GM18868 (cell line): ENCODE data around the gene FILIP1L.

Experiments
- ATAC-seq: cut with Tn5 transposase; IDR thresholded peaks from one replicate; pipeline ENCODE4 v1.9.1; 2021; ENCODE audit warnings: mild to moderate bottlenecking, moderate library complexity; ENCODE audit not compliant: unreplicated experiment

The FILIP1L gene

GRCh38 chr3:100045696-100046095, 68.6 kb downstream of the FILIP1L start:
- ATAC-seq: no peak

- ATAC-seq: peak; percentile 76
Measured at GRCh38 chr3:100044369-100044768, 69.9 kb downstream of the FILIP1L start.

DNA sequence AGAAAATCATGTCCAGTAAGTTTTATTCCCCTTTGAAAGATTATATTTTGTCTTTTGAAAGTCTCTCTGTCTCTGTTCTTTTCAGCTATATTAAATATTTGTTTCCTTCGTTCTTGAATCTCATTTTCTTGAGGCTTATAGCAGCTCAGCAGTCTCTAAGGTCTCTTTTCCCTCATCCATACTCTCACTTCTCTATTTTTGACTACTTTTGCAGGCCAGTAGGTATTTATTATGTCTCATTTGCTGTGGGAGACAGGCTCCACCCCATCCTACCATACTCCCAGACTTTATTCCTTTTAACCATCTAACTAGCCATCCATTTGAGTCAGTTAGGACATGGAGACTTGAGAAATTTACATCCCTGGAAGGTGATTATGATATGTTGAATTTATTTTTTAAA, 71.0 kb downstream of the FILIP1L start:
- ATAC-seq: no peak

GRCh38 chr3:100042166-100042981, 71.9 kb downstream of the FILIP1L start:
- no peak for ATAC-seq

DNA sequence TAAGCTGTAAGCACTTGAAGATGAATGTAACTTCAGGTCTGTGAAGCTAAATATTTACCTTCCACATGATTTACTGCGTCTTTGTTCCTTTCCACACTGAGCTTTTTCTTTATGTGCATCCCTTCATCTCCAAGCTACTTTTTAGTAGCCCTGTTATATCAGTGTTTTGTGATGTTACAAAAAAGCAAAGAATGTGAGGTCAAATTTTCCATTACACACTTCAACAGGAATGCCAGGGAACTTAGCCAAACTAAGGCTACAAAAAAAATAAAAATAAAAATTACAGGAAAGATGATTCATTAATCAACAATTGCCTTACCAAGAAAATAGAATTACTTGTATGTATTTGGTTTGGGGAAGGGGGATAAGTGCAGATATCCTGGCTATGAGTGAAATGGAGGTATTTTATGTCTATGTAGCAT, 73.0 kb downstream of the FILIP1L start:
- ATAC-seq: no peak

DNA sequence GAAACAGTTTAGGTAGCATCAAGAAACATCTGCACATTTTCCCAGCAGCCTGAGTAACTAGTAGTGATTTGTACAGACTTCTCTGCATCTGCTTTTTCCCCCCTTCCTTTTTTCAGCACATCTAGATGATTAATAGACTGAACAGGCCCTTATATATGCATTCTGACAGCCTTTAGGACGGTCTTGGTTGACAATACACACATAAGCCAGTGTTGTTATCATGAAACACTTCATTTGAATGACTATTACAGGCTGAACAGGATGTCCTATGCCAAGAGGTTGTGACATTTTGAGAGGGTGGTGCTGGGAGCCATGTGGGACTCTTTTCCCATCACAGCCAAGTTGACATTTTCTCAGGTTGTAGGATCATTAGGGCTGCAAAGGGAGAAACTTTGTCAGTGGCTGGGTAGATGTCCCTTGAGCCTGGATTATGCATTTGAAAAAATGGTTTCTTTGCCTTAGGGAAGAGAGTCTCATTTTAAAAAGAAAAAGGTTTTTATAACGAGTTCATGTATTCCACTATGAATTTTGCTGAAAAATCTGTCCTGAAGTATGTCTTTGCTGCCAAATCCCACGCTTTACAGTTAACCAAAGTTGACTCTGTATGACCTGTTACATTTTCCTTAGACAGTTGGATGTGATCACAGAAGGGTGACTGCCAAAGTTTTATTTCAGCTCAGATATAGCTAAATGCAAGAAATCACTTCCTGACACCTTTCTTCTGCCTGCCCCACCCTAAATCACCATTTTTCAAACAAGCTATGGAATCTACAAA, 73.7 kb downstream of the FILIP1L start:
- no peak for ATAC-seq

- ATAC-seq: no peak
Measured at GRCh38 chr3:100039075-100039474, 75.2 kb downstream of the FILIP1L start.

DNA sequence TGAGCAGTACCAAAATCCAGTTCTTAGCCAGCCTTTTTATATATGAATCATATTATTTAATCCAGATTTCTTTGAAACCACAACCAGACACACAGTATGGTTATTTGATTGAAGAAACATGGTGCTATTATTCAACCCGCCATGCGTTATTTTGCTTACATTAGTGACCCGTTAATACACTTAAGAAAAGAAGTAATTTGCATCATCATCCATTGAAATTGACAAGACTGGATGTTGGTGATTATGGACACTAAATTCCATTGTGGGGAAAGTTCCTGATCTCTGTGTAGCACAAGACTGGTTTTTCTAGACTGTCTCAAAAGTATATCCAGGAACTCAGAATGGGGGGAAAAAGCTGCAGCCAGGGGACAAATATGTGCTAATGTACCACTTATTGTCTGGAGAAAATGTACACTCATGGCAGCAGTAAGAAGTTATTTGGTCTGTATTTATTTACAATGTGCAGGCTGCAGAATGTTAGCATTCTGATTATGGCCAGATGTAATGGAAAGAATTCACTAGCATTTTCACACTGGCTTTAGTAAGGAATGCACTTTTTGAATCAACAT, 80.3 kb downstream of the FILIP1L start:
- ATAC-seq: no peak

DNA sequence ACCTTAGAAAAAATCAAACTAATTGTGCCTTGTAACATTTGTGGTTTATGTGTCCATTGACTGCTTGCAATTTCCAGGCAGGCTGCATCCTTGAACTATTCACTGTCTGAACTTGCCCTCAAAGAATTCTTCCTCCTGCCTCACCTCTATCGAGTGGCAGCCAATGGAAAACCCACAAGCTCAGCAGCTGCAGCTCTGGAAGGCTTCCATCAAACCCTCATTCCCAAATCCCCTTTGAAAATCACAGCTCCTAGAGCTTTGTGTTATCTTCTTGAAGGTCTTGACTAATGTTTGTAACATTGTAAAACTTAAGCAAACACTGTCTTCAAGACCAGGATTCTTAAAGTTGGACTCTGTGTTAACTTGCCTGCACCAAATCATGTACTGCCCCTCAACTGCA, 81.1 kb downstream of the FILIP1L start:
- ATAC-seq: no peak

GRCh38 chr3:100032243-100032642, 82.1 kb downstream of the FILIP1L start:
- ATAC-seq: no peak

DNA sequence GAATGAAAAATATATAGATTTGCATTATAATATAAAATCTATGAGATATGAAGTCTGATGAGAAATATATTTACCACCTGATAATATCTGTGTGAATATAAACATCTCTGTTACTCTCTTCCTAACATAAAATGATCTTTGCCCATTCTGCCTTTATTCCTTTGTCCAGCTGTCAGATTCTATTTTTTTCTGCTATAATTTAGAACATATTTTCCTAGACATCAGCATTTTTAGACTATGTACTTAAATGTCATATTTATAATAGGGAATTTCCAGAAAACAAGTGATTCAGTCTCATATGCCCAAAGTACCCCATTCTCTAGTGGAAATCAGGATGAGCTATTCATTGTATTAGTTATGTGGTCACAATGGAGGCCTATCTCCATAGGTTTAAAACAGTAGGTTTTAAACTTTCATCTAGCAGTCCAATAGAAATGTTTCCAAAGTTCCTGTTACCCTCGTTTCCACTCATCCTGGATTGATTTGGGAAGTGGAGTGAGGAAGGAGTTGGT, 83.3 kb downstream of the FILIP1L start:
- ATAC-seq: no peak

DNA sequence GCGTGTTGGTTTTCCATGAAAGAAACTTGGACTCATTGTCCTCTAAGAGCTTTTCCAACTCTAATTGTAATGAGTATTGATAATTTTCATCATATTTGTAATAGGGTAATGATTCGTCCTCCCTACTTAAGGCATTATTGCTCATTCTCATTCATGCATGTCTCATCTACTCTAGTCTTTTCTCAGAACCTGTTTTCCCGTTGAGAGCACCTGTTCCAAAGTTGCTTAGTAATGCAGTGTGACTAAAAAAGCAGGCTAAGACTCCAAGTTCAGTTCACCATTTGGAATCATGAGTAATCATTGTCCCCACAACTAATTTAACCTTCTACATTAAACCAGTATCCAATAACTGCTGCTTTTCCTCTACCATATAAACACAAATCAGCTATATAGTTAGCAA, 84.0 kb downstream of the FILIP1L start:
- peak; percentile 59 for ATAC-seq

DNA sequence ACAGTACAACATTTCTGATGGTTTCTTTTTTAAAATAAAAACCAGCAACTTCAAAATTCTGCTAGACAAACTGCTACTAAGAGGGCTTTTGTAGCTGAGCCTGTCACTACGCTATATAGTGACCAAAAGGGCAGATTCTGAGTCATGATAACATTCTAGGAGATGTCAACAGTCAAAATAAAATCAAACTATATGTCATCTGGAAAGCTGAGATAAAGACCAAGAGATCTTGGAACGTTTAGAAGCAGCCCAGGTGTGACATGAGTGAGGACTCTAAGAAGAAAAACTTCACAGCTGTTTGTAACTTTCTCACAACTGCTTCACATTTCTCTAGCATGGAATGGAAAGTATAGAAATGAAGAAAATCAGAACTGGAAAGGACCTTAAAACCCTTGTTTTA, 84.6 kb downstream of the FILIP1L start:
- ATAC-seq: peak; percentile 75

- no peak for ATAC-seq
Measured at GRCh38 chr3:100029052-100029451, 85.2 kb downstream of the FILIP1L start.

DNA sequence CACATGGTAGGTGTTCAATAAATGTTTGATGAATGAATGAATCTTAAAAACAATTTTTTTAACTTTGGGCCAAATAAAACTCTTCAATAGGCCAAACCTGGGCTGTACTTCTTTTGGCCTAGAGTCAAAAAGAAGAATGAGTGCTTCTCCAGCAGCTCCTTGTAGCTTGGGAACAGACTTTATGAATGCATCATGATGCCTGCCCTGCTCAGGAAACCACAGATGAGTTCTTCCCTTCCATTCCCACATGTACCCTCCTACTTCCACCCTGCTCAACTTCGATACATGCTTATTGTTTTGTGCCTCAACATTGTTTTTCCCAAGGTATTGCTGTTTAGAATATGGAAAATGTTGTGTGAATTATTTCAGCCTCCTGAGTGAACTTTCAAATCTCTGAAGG, 87.0 kb downstream of the FILIP1L start:
- ATAC-seq: no peak

- no peak for ATAC-seq
Measured at GRCh38 chr3:100024520-100025303, 89.6 kb downstream of the FILIP1L start.

- ATAC-seq: no peak
Measured at GRCh38 chr3:100023595-100023994, 90.7 kb downstream of the FILIP1L start.

- no peak for ATAC-seq
Measured at GRCh38 chr3:100023150-100023549, 91.2 kb downstream of the FILIP1L start.

DNA sequence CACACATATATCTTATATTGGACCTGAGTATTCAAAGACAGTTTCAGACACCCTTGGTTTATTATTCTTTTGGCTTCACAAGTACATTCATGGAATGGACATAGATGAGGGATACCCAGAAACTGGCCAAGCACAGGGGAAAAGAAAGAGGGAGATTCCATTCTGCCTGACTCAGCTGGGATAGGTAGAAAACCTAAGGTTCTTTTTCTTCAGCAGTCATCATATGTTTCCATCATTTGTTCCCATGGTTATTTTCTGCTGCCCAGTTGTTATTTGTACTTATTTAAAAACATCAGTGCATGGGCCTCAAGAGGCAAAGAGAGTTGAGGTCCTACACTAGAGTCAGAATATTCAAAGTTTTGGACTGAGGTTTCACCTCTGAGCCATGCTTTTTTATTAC, 91.8 kb downstream of the FILIP1L start:
- no peak for ATAC-seq

GRCh38 chr3:100020876-100021644, 93.2 kb downstream of the FILIP1L start:
- no peak for ATAC-seq
